SK-N-SH treated with all-trans-retinoic acid at 6 μM for 48 hours (cell line): ENCODE data around the gene VHLL.

ENCODE experiments used
- ATAC-seq: fragments of 200-7000 bp; cut with Tn5 transposase; 3 replicates; pipeline ENCODE4 v1.9.1; 2020; ENCODE audit warnings: mild to moderate bottlenecking, moderate library complexity
- ARNTL ChIP-seq: fragments of 450-650 bp; formaldehyde crosslinking; IDR thresholded peaks from 2 replicates; pipeline ENCODE4 v1.5.0; 2020; ENCODE audit warnings: low read depth, mild to moderate bottlenecking, moderate library complexity, borderline replicate concordance
- BACH2 ChIP-seq: fragments of 250-450 bp; sonication (Bioruptor Pico); IDR thresholded peaks from 2 replicates; pipeline ENCODE4 v1.9.0; 2021; ENCODE audit warnings: mild to moderate bottlenecking, borderline replicate concordance
- CREB5 ChIP-seq: fragments of 250-450 bp; sonication (Bioruptor Pico); IDR thresholded peaks from 2 replicates; pipeline ENCODE4 v1.5.1; 2020; ENCODE audit warnings: low read depth, mild to moderate bottlenecking, moderate library complexity
- CSDC2 ChIP-seq: fragments of 250-450 bp; sonication (Bioruptor Pico); IDR thresholded peaks from 2 replicates; pipeline ENCODE4 v1.5.0; 2020; ENCODE audit warnings: mild to moderate bottlenecking, moderate library complexity
- CSRNP3 ChIP-seq: fragments of 250-450 bp; sonication (Bioruptor Pico); IDR thresholded peaks from 2 replicates; pipeline ENCODE4 v1.5.1; 2021; ENCODE audit warnings: mild to moderate bottlenecking, moderate library complexity
- ESRRG ChIP-seq: fragments of 250-450 bp; sonication (Bioruptor Pico); IDR thresholded peaks from 2 replicates; pipeline ENCODE4 v1.6.1; 2021; ENCODE audit warnings: mild to moderate bottlenecking
- GLIS3 ChIP-seq: fragments of 250-450 bp; sonication (Bioruptor Pico); IDR thresholded peaks from 2 replicates; pipeline ENCODE4 v1.5.0; 2020; ENCODE audit warnings: mild to moderate bottlenecking, moderate library complexity
- ISL1 ChIP-seq: fragments of 250-450 bp; sonication (Bioruptor Pico); IDR thresholded peaks from 2 replicates; pipeline ENCODE4 v2.1.2; 2022; ENCODE audit warnings: mild to moderate bottlenecking, moderate library complexity
- OSR1 ChIP-seq: fragments of 250-450 bp; sonication (Bioruptor Pico); IDR thresholded peaks from 2 replicates; pipeline ENCODE4 v1.8.0; 2022; ENCODE audit warnings: moderate library complexity, mild to moderate bottlenecking, inconsistent platforms
- PATZ1 ChIP-seq: fragments of 250-450 bp; sonication (Bioruptor Pico); IDR thresholded peaks from 2 replicates; pipeline ENCODE4 v1.8.0; 2020; ENCODE audit warnings: mild to moderate bottlenecking, moderate library complexity, borderline replicate concordance
- POU6F1 ChIP-seq: fragments of 250-450 bp; sonication (Bioruptor Pico); IDR thresholded peaks from 2 replicates; pipeline ENCODE4 v1.8.0; 2021; ENCODE audit warnings: low read depth, mild to moderate bottlenecking, moderate library complexity, borderline replicate concordance
- PPARA ChIP-seq: fragments of 250-450 bp; sonication (Bioruptor Pico); IDR thresholded peaks from 2 replicates; pipeline ENCODE4 v1.5.0; 2020; ENCODE audit warnings: mild to moderate bottlenecking, borderline replicate concordance
- RARB ChIP-seq: fragments of 250-450 bp; sonication (Bioruptor Pico); IDR thresholded peaks from 2 replicates; pipeline ENCODE4 v1.8.0; 2021; ENCODE audit warnings: mild to moderate bottlenecking, moderate library complexity
- SNAI2 ChIP-seq: fragments of 250-450 bp; sonication (Bioruptor Pico); IDR thresholded peaks from 2 replicates; pipeline ENCODE4 v1.5.0; 2020; ENCODE audit warnings: mild to moderate bottlenecking, moderate library complexity
- TCF4 ChIP-seq: fragments of 250-450 bp; sonication (Bioruptor Pico); IDR thresholded peaks from 2 replicates; pipeline ENCODE4 v1.8.0; 2021; ENCODE audit warnings: mild to moderate bottlenecking, moderate library complexity, borderline replicate concordance
- TOX ChIP-seq: fragments of 250-450 bp; sonication (Bioruptor Pico); IDR thresholded peaks from 2 replicates; pipeline ENCODE4 v1.8.0; 2021; ENCODE audit warnings: mild to moderate bottlenecking, moderate library complexity, borderline replicate concordance
- TSHZ2 ChIP-seq: fragments of 250-450 bp; sonication (Bioruptor Pico); IDR thresholded peaks from 2 replicates; pipeline ENCODE4 v1.5.0; 2020; ENCODE audit warnings: mild to moderate bottlenecking, moderate library complexity
- ZC3H10 ChIP-seq: fragments of 250-450 bp; sonication (Bioruptor Pico); IDR thresholded peaks from 2 replicates; pipeline ENCODE4 v1.5.1; 2021; ENCODE audit warnings: mild to moderate bottlenecking, moderate library complexity
- ZNF565 ChIP-seq: fragments of 450-650 bp; formaldehyde crosslinking; conservative IDR thresholded peaks from 2 replicates; pipeline ENCODE4 v1.5.0; 2020; ENCODE audit warnings: low read depth, mild to moderate bottlenecking, moderate library complexity
- ZNF70 ChIP-seq: fragments of 450-650 bp; formaldehyde crosslinking; IDR thresholded peaks from 2 replicates; pipeline ENCODE4 v1.5.0; 2020; ENCODE audit warnings: mild to moderate bottlenecking, moderate library complexity
- ZNF8 ChIP-seq: fragments of 450-650 bp; formaldehyde crosslinking; IDR thresholded peaks from 2 replicates; pipeline ENCODE4 v1.5.0; 2020; ENCODE audit warnings: mild to moderate bottlenecking, moderate library complexity

Gene VHLL

GRCh38 chr1:156308078-156308477 lies 9.0 kb upstream of the VHLL start:
- TF ChIP-seq CSRNP3 (CRISPR knock-in tag) = no peak
- TF ChIP-seq ZNF70 = no peak
- no peak for TF ChIP-seq TOX
- no peak for TF ChIP-seq ZNF8
- no peak for TF ChIP-seq PPARA (CRISPR knock-in tag)
- peak; percentile 28; the same call in 2 of the 3 replicates for ATAC-seq

GRCh38 chr1:156305215-156305614 lies 6.1 kb upstream of the VHLL start:
- TF ChIP-seq CSRNP3 (CRISPR knock-in tag) = no peak
- no peak for TF ChIP-seq TOX
- TF ChIP-seq PPARA (CRISPR knock-in tag) = no peak
- TF ChIP-seq ZC3H10 (CRISPR knock-in tag) = no peak
- TF ChIP-seq ESRRG (CRISPR knock-in tag) = no peak
- no peak for TF ChIP-seq RARB (CRISPR knock-in tag)
- no peak for TF ChIP-seq ISL1 (CRISPR knock-in tag)
- no peak for TF ChIP-seq BACH2 (CRISPR knock-in tag)
- TF ChIP-seq TSHZ2 (CRISPR knock-in tag) = no peak
- TF ChIP-seq ZNF70 = no peak
- no peak for TF ChIP-seq CREB5 (CRISPR knock-in tag)
- TF ChIP-seq ZNF565 (CRISPR knock-in tag) = no peak
- TF ChIP-seq TCF4 (CRISPR knock-in tag) = no peak
- no peak for TF ChIP-seq SNAI2
- no peak for TF ChIP-seq GLIS3 (CRISPR knock-in tag)
- TF ChIP-seq CSDC2 (CRISPR knock-in tag) = no peak
- TF ChIP-seq ZNF8 = no peak
- TF ChIP-seq PATZ1 (CRISPR knock-in tag) = no peak
- no peak for ATAC-seq

- ATAC-seq = no peak
- TF ChIP-seq POU6F1 (CRISPR knock-in tag) (no peak), CSRNP3 (CRISPR knock-in tag) (no peak), ARNTL (CRISPR knock-in tag) (no peak), OSR1 (CRISPR knock-in tag) (no peak), GLIS3 (CRISPR knock-in tag) (no peak), ZNF70 (no peak)
- TF ChIP-seq, all 23 proteins: peak for 0
Observed at GRCh38 chr1:156303241-156303640, 4.1 kb upstream of the VHLL start.
